Stomach (tissue), 9 donors: Measurements from ENCODE around the gene UBR4. TPM values are rescaled to one million over a fixed set of nuclear protein-coding genes. Genes with fewer than 3 reads are reported as not detected.

Experiments used
- DNase-seq, 2 donors: peaks; one replicate each; pipeline versions ENCODE4 v3.0.0 to v3.0.0-alpha.2; 2013 to 2019
- H3K27ac ChIP-seq, 5 donors: fragments of 200-600 bp in 4 of 5; sonication (generic) in 4 of 5; one replicate each; pipeline ENCODE4 v1.5.1; 2013 to 2019; ENCODE audit warnings: mild to moderate bottlenecking in 1 of 5, moderate library complexity in 1 of 5
- H3K27me3 ChIP-seq, 3 donors: fragments of 200-600 bp; sonication (generic); one replicate each; pipeline ENCODE4 v1.5.1; 2017 to 2019; ENCODE audit warnings: mixed run types in 1 of 3
- H3K36me3 ChIP-seq, 4 donors: fragments of 200-600 bp; sonication (generic); 1 replicate in 3 of 4; 2 replicates in 1 of 4; pipeline ENCODE4 v1.5.1; 2016 to 2019
- H3K4me1 ChIP-seq, 4 donors: fragments of 200-600 bp; sonication (generic); one replicate each; pipeline ENCODE4 v1.5.1; 2016 to 2019
- H3K4me3 ChIP-seq, 4 donors: fragments of 200-600 bp; sonication (generic) in 3 of 4; one replicate each; pipeline ENCODE4 v1.5.1; 2016 to 2019; ENCODE audit warnings: mild to moderate bottlenecking in 1 of 4
- H3K9me3 ChIP-seq, 4 donors: fragments of 200-600 bp; sonication (generic); one replicate each; pipeline ENCODE4 v1.5.1; 2016 to 2019
- CTCF ChIP-seq, 7 experiments: fragments of 450-650 bp in 4 of 7; fragments of 200-600 bp in 3 of 7; sonication (generic) in 3 of 7; IDR thresholded peaks; one replicate each; pipeline ENCODE4 v1.5.1; 2016 to 2019; ENCODE audit warnings: antibody characterized with exemption in 7 of 7, control low read depth in 2 of 7, mild to moderate bottlenecking in 1 of 7
- EP300 ChIP-seq: sonication (generic); formaldehyde crosslinking; IDR thresholded peaks from one replicate; pipeline ENCODE4 v1.6.1; 2017; ENCODE audit warnings: antibody characterized with exemption
- POLR2A ChIP-seq, 4 donors: fragments of 450-650 bp; IDR thresholded peaks; one replicate each; pipeline ENCODE4 v1.6.1; 2016; ENCODE audit warnings: antibody characterized with exemption in 4 of 4, control low read depth in 2 of 4, mild to moderate bottlenecking in 1 of 4, moderate library complexity in 1 of 4
- POLR2AphosphoS5 ChIP-seq, 3 donors: sonication (generic); formaldehyde crosslinking; IDR thresholded peaks; one replicate each; pipeline ENCODE4 v1.6.1; 2016; ENCODE audit warnings: antibody characterized with exemption in 3 of 3
- WGBS, 5 donors: extraction: QIAGEN DNeasy Blood & Tissue Kit in 3 of 5; methylation state at CpG; one replicate each; pipeline versions ENCODE4 v1.1.5 to v1.1.7; 2013 to 2018; 5-methylcytosine and 5-hydroxymethylcytosine counted together
- intact Hi-C: fragments of 100-400 bp; cut with DNase I; formaldehyde crosslinking; loops from one replicate; pipeline ENCODE4 v1.15.1; 2023; ENCODE audit warnings: low total_unique reads
- polyA plus RNA-seq, 3 donors: library from polyadenylated mRNA; stranded (reverse); fragments of 200-250 nt; gene quantifications; one replicate each; pipeline ENCODE4 v1.2.3, GENCODE V29; 2013
- total RNA-seq, 5 donors: library from RNA; depleted of rRNA; stranded (reverse); fragments of >200 nt; gene quantifications; one replicate each; pipeline versions ENCODE4 v1.1.0 to v1.2.3, GENCODE V29; 2014 to 2016
- donor health status: healthy with polysubstance abuse.
- donor health status: Bipolar disorder and iron deficiency.
- donor health status: healthy.

The UBR4 gene
- total and polyA plus RNA-seq, 8 donors = 41.9 to 262 (median 128) TPM

- H3K9me3 ChIP-seq = no peaks in the 10 kb centered on the region
- peaks cover 61 to 89% (median 77%) of the 10 kb centered on the region in 4 donors for H3K4me1 ChIP-seq
- TF ChIP-seq POLR2A (IDR thresholded peaks at IDR 0.05) = no peak
- no peak for TF ChIP-seq POLR2AphosphoS5 (IDR thresholded peaks at IDR 0.05)
- no peak for TF ChIP-seq CTCF (IDR thresholded peaks at IDR 0.05)
- TF ChIP-seq EP300 = no peak
- no peaks in the 10 kb centered on the region for H3K27me3 ChIP-seq
- H3K36me3 ChIP-seq = no peaks in the 10 kb centered on the region
- peak overlapping the region in 2 of 5 donors; percentile 27 to 98 for H3K27ac ChIP-seq
- no peak for DNase-seq
- H3K4me3 ChIP-seq = no peak overlapping the region
- intact Hi-C loops = no loop called here
- WGBS, 5 donors = 74 to 84% (median 78%) methylated on average over 3 of the region's 3 CpGs
These were observed 3.1 kb downstream of the UBR4 start for GRCh38 chr1:19206947-19207346.

DNA sequence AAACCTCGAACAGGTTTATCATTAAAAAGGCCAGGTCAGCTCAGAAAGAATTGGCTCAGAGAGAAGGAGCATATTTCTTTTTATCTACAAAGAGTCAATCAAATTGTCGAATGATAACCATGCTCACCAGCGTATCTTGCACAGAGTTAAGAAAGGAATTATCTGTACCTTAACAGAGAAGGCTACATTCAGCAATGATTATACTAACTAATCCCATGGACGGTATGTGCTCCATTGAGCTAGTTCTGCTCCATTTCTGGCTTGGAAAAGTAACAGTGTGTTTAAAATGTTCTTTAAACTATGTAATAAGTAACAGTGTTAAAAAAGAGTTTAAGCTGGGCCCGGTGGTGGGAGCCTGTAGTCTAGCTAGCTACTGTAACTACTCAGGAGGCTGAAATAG is 4.2 kb downstream of the UBR4 start:
- Histone ChIP-seq H3K27me3 (no peaks in the 10 kb centered on the region), H3K4me1 (peaks cover 50 to 89% (median 73%) of the 10 kb centered on the region in 4 donors), H3K27ac (peak overlapping the region in 3 of 5 donors; percentile 23 to 98 (median 27)), H3K4me3 (no peak overlapping the region), H3K36me3 (peaks cover 2 to 8% (median 7%) of the 10 kb centered on the region in 4 donors), H3K9me3 (no peaks in the 10 kb centered on the region)
- no peak for DNase-seq
- intact Hi-C loops = no loop called here
- 37 to 48% (median 40%) methylated on average over 5 of the region's 5 CpGs for WGBS, 5 donors
- peak in 1 of 3 donors; percentile 78 for TF ChIP-seq POLR2AphosphoS5 (IDR thresholded peaks at IDR 0.05)
- TF ChIP-seq EP300 = no peak

DNA sequence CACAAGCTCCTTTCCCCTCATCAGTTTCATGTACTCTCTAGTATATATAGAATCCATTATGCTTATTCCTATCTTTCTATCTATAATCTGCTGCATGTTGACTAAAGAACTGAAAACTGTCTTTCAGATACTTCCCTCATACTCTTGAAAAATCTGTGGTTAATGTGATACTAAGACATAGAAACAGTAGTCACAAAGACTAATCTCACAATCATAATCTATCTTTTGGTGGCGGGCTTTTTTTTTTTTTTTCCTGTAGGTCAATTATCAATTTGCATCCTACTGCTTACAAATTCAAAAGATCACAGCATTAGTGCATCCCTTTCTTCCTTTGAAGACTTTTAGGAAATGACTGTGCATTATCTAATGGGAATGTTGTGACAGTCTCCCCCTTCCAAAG is 4.7 kb downstream of the UBR4 start:
- no peak for DNase-seq
- Histone ChIP-seq H3K9me3 (no peaks in the 10 kb centered on the region), H3K27ac (peak overlapping the region in 2 of 5 donors; percentile 23 to 98), H3K27me3 (no peaks in the 10 kb centered on the region), H3K4me3 (no peak overlapping the region), H3K36me3 (peaks cover 5 to 13% (median 12%) of the 10 kb centered on the region in 4 donors), H3K4me1 (peaks cover 49 to 91% (median 72%) of the 10 kb centered on the region in 4 donors)
- intact Hi-C loops = no loop called here
- WGBS, 5 donors = 63 to 86% (median 86%) methylated on average over 1 of the region's 1 CpG
- TF ChIP-seq POLR2A (IDR thresholded peaks at IDR 0.05) (no peak), CTCF (IDR thresholded peaks at IDR 0.05) (no peak), POLR2AphosphoS5 (IDR thresholded peaks at IDR 0.05) (no peak), EP300 (no peak)

DNA sequence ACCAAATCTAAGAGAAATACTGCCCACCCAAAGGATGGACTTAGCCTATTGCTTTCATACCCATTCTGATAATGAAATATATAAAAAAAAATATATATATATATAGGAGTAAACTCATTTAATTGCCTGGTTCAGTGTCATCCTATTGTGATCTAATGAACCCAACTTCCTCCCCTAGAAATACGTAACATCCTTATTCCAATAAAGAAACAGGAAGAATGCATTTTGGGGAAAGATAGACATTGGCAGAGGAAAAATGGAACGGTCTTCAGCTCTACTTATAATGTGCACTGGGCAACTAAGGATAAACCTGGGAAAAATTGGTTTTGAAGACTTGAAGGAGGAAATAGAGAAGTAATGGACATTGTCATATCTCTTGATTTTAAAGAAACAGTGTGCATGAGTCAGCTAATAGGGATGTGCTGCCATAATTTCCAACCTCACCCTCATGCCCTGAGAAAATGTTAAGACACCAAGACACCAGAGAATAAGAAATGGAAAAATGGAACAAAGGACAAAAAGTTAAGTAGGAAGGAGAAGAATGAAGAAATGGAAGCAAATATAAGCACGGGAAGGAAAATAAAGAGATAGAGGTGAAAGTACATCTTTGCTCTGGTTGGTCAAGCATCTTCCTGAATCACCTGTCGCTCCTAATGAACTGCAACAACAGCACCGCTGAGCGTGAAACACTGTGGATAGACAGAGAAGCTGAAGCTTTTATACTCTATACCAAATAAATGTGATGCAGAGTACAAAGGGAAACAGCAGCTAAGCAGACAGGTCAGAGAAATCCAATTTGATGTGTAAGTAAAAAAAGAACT is 5.4 kb downstream of the UBR4 start:
- Histone ChIP-seq H3K27ac (peak overlapping the region in 3 of 5 donors; percentile 48 to 98 (median 52)), H3K4me3 (no peak overlapping the region), H3K27me3 (no peaks in the 10 kb centered on the region), H3K36me3 (peaks cover 5 to 20% (median 18%) of the 10 kb centered on the region in 4 donors), H3K4me1 (peaks cover 49 to 98% (median 75%) of the 10 kb centered on the region in 4 donors), H3K9me3 (no peaks in the 10 kb centered on the region)
- no peak for TF ChIP-seq CTCF (IDR thresholded peaks at IDR 0.05)
- no peak for TF ChIP-seq EP300
- TF ChIP-seq POLR2A (IDR thresholded peaks at IDR 0.05) = no peak
- no peak for TF ChIP-seq POLR2AphosphoS5 (IDR thresholded peaks at IDR 0.05)
- intact Hi-C loops = no loop called here
- no peak for DNase-seq
- 82 to 89% (median 87%) methylated on average over 6 of the region's 6 CpGs for WGBS, 5 donors

DNA sequence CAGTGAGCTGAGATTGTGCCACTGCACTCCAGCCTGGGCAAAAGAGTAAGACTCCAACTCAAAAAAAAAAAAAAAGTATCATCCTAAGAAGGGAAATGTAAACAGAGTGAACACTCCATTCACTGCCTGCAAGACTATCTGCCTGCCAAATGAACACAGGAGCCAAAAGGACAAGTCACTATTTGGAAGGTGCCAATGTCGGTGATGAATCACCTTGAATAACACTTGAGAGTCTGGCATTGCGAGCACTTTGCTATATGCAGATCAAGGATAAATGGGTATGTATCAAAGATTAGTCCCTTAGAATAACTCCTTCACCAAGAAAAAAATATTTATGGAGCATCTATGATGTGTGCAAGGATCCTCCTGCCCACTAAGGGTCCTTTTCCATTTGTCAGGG is 6.6 kb downstream of the UBR4 start:
- TF ChIP-seq EP300 (no peak), POLR2AphosphoS5 (IDR thresholded peaks at IDR 0.05) (peak in 1 of 3 donors; percentile 65)
- Histone ChIP-seq H3K36me3 (peaks cover 17 to 32% (median 31%) of the 10 kb centered on the region in 4 donors), H3K4me3 (no peak overlapping the region), H3K27ac (peak overlapping the region in 4 of 5 donors; percentile 6 to 98 (median 50)), H3K9me3 (no peaks in the 10 kb centered on the region), H3K4me1 (peaks cover 51 to 97% (median 73%) of the 10 kb centered on the region in 4 donors), H3K27me3 (no peaks in the 10 kb centered on the region)
- intact Hi-C loops = no loop called here
- WGBS, 5 donors = 41 to 60% (median 51%) methylated on average over 2 of the region's 2 CpGs
- peak in 1 of 2 donors; percentile 35 for DNase-seq
